HCT116 (cell line): ENCODE results near the gene UQCC5. TPM values are rescaled to one million over a fixed set of nuclear protein-coding genes. Genes with fewer than 3 reads are reported as not detected.

Experiments used
- ATAC-seq: fragments of 200-7000 bp; cut with Tn5 transposase; 2 replicates; pipeline ENCODE4 v1.9.1; 2020; ENCODE audit warnings: mild to moderate bottlenecking, moderate library complexity
- BruUV-seq: library from RNA; stranded (reverse); fragments of 400-500 nt; replicated peaks from 2 replicates; lab custom pipeline; 2021; lab: Mats Ljungman, UMichigan
- CTCF ChIA-PET: fragments of 300-600 bp; sonication (Branson Sonifier 250); formaldehyde crosslinking; loops from one replicate; lab custom pipeline; 2021; ENCODE audit warnings: antibody characterized with exemption; lab: Charles Lee
- POLR2A ChIA-PET: fragments of 300-600, 350-600 bp; sonication (Branson Sonifier 250); formaldehyde crosslinking; loops from one replicate; lab custom pipeline; 2021; ENCODE audit warnings: antibody characterized with exemption; lab: Charles Lee
- RAD21 ChIA-PET, 2 experiments: fragments of 300-600 bp; sonication (Branson Sonifier 250); formaldehyde crosslinking; loops; one replicate each; lab custom pipeline; 2023; ENCODE audit warnings: low total read pairs in 2 of 2; ENCODE audit not compliant: uncharacterized antibody in 2 of 2, unreplicated experiment in 2 of 2, low non-redundant PET in 1 of 2; lab: Charles Lee
- DNase-seq: peaks from one replicate; pipeline ENCODE4 v3.0.0-alpha.2; 2010; ENCODE audit warnings: low read depth, low spot score
- H2AFZ ChIP-seq: fragments of 200-600 bp; shearing (Covaris generic), sonication (generic); 2 replicates; pipeline ENCODE4 v1.6.1; 2017; ENCODE audit warnings: low read depth, mixed run types, mixed read lengths, antibody characterized with exemption, low read length; ENCODE audit not compliant: poor library complexity, severe bottlenecking
- H3K27ac ChIP-seq: 2 replicates; pipeline ENCODE4 v1.5.1; 2012; ENCODE audit warnings: low read depth, low read length
- H3K27me3 ChIP-seq: fragments of 200-600 bp; sonication (generic); 2 replicates; pipeline ENCODE4 v1.6.1; 2016; ENCODE audit warnings: mixed run types, low read length, mixed read lengths; ENCODE audit not compliant: insufficient read depth
- H3K36me3 ChIP-seq, 2 experiments: fragments of 200-500 bp in 1 of 2; fragments of 200-600 bp in 1 of 2; sonication (Bioruptor generic) in 1 of 2; sonication (generic) in 1 of 2; 2 replicates each; pipeline versions ENCODE4 v1.5.1 to v1.6.1; 2014 to 2016; ENCODE audit warnings: low read length in 2 of 2, inconsistent platforms in 1 of 2, mixed read lengths in 1 of 2, mixed run types in 1 of 2; ENCODE audit not compliant: insufficient read depth in 2 of 2, control insufficient read depth in 1 of 2
- H3K4me1 ChIP-seq, 2 experiments: fragments of 200-600 bp in 1 of 2; sonication (generic) in 1 of 2; 2 replicates each; pipeline versions ENCODE4 v1.5.1 to v1.6.1; 2012 to 2017; ENCODE audit warnings: low read length in 2 of 2, inconsistent platforms in 1 of 2, mild to moderate bottlenecking in 1 of 2, mixed read lengths in 1 of 2, mixed run types in 1 of 2, moderate library complexity in 1 of 2; ENCODE audit not compliant: insufficient read depth in 2 of 2, control insufficient read depth in 1 of 2
- H3K4me2 ChIP-seq: fragments of 200-600 bp; sonication (generic); 2 replicates; pipeline ENCODE4 v1.6.1; 2017; ENCODE audit warnings: mixed run types, low read length, mixed read lengths
- H3K4me3 ChIP-seq, 2 experiments: fragments of 200-600 bp in 1 of 2; sonication (generic) in 1 of 2; replicated peaks in 1 of 2; 2 replicates each; pipeline ENCODE4 v1.5.1; 2011 to 2016; ENCODE audit warnings: low read length in 2 of 2, control low read depth in 1 of 2, low read depth in 1 of 2, mild to moderate bottlenecking in 1 of 2, mixed read lengths in 1 of 2, mixed run types in 1 of 2
- H3K79me2 ChIP-seq: fragments of 200-600 bp; sonication (generic); 2 replicates; pipeline ENCODE4 v1.6.1; 2017; ENCODE audit warnings: mild to moderate bottlenecking, mixed run types, low read length, moderate library complexity, mixed read lengths; ENCODE audit not compliant: insufficient read depth
- H3K9ac ChIP-seq: fragments of 200-600 bp; sonication (generic); 2 replicates; pipeline ENCODE4 v1.6.1; 2016; ENCODE audit warnings: low read length, mixed read lengths
- H3K9me2 ChIP-seq: fragments of 200-600 bp; sonication (generic), shearing (Covaris generic); 2 replicates; pipeline ENCODE4 v1.6.1; 2017; ENCODE audit warnings: mixed run types, mild to moderate bottlenecking, moderate library complexity; ENCODE audit not compliant: insufficient read depth
- H3K9me3 ChIP-seq, 2 experiments: fragments of 200-500 bp in 1 of 2; fragments of 200-600 bp in 1 of 2; sonication (Bioruptor generic) in 1 of 2; sonication (generic) in 1 of 2; 2 replicates each; pipeline ENCODE4 v1.6.1; 2014 to 2017; ENCODE audit warnings: low read length in 2 of 2, mixed read lengths in 2 of 2, inconsistent platforms in 1 of 2, low read depth in 1 of 2, mild to moderate bottlenecking in 1 of 2, mixed run types in 1 of 2, moderate library complexity in 1 of 2; ENCODE audit not compliant: control insufficient read depth in 1 of 2, insufficient read depth in 1 of 2
- H4K20me1 ChIP-seq: fragments of 200-600 bp; sonication (generic), shearing (Covaris generic); 2 replicates; pipeline ENCODE4 v1.6.1; 2017; ENCODE audit warnings: mixed run types, mild to moderate bottlenecking, moderate library complexity; ENCODE audit not compliant: insufficient read depth
- CBX3 ChIP-seq: IDR thresholded peaks from 2 replicates; pipeline ENCODE4 v1.6.1; 2012; ENCODE audit warnings: low read depth
- ELF1 ChIP-seq: IDR thresholded peaks from 2 replicates; pipeline ENCODE4 v1.6.1; 2012; ENCODE audit warnings: low read depth, borderline replicate concordance
- EZH2phosphoT487 ChIP-seq: fragments of 200-600 bp; IDR thresholded peaks from 2 replicates; pipeline ENCODE4 v1.6.1; 2018; ENCODE audit warnings: antibody characterized with exemption, borderline replicate concordance
- FOSL1 ChIP-seq: IDR thresholded peaks from 2 replicates; pipeline ENCODE4 v1.6.1; 2012; ENCODE audit warnings: low read depth
- POLR2A ChIP-seq: IDR thresholded peaks from 2 replicates; pipeline ENCODE4 v1.7.0; 2011; ENCODE audit warnings: borderline replicate concordance; ENCODE audit not compliant: insufficient read depth, insufficient read length; ENCODE audit errors: extremely low read depth
- POLR2AphosphoS5 ChIP-seq: IDR thresholded peaks from 2 replicates; pipeline ENCODE4 v1.6.1; 2011; ENCODE audit warnings: mild to moderate bottlenecking, low read depth, low read length, moderate library complexity
- RAD21 ChIP-seq: IDR thresholded peaks from 2 replicates; pipeline ENCODE4 v1.6.1; 2012; ENCODE audit warnings: low read depth, mild to moderate bottlenecking
- SIN3A ChIP-seq: IDR thresholded peaks from 2 replicates; pipeline ENCODE4 v1.6.1; 2012; ENCODE audit warnings: low read depth
- SP1 ChIP-seq: IDR thresholded peaks from 2 replicates; pipeline ENCODE4 v1.6.1; 2012; ENCODE audit warnings: low read depth
- TCF7L2 ChIP-seq: IDR thresholded peaks from 2 replicates; pipeline ENCODE4 v1.7.0; 2011; ENCODE audit warnings: borderline replicate concordance, inconsistent platforms; ENCODE audit not compliant: insufficient read depth, insufficient read length; ENCODE audit errors: extremely low read depth
- YY1 ChIP-seq: IDR thresholded peaks from 2 replicates; pipeline ENCODE4 v1.6.1; 2011; ENCODE audit warnings: low read length, low read depth, moderate library complexity, mild to moderate bottlenecking; ENCODE audit not compliant: insufficient replicate concordance; ENCODE audit errors: extremely low read depth
- ZFX ChIP-seq: fragments of 450-650 bp; IDR thresholded peaks from 2 replicates; pipeline ENCODE4 v1.6.1; 2017
- ZNF274 ChIP-seq: fragments of 200-500 bp; sonication (Bioruptor generic); IDR thresholded peaks from 2 replicates; pipeline ENCODE4 v1.6.1; 2014; ENCODE audit warnings: mild to moderate bottlenecking, low read depth, low read length, inconsistent platforms
- intact Hi-C: fragments of 100-400 bp; cut with micrococcal nuclease; formaldehyde crosslinking; loops from 2 replicates; pipeline ENCODE4 v1.10.0; 2022
- total RNA-seq: library from RNA; stranded (reverse); gene quantifications from one replicate; pipeline ENCODE4 v1.2.1, GENCODE V29; 2021; ENCODE audit not compliant: unreplicated experiment
- TF ChIP-seq, protein P1 (sequence below): IDR thresholded peaks from 2 replicates; pipeline ENCODE4 v1.6.1; 2012
- TF ChIP-seq, protein P2 (sequence below), 3 experiments: fragments of 200-600 bp in 1 of 3; sonication (generic) in 1 of 3; IDR thresholded peaks in 2 of 3; conservative IDR thresholded peaks in 1 of 3; 2 replicates each; pipeline ENCODE4 v1.5.1; 2012 to 2017; ENCODE audit warnings: low read depth in 2 of 3, low read length in 2 of 3, antibody characterized with exemption in 1 of 3, borderline replicate concordance in 1 of 3, control low read depth in 1 of 3, mild to moderate bottlenecking in 1 of 3, mixed read lengths in 1 of 3, mixed run types in 1 of 3, moderate library complexity in 1 of 3; ENCODE audit not compliant: insufficient read depth in 1 of 3
- TF ChIP-seq, protein P3 (sequence below): IDR thresholded peaks from 2 replicates; pipeline ENCODE4 v1.6.1; 2012
- TF ChIP-seq, protein P4 (sequence below): IDR thresholded peaks from 2 replicates; pipeline ENCODE4 v1.6.1; 2011; ENCODE audit warnings: mild to moderate bottlenecking, low read length, moderate library complexity; ENCODE audit not compliant: insufficient replicate concordance; ENCODE audit errors: extremely low read depth

Gene UQCC5
- total RNA-seq, 1 experiment from 2014 or later: 14.1 TPM

DNA sequence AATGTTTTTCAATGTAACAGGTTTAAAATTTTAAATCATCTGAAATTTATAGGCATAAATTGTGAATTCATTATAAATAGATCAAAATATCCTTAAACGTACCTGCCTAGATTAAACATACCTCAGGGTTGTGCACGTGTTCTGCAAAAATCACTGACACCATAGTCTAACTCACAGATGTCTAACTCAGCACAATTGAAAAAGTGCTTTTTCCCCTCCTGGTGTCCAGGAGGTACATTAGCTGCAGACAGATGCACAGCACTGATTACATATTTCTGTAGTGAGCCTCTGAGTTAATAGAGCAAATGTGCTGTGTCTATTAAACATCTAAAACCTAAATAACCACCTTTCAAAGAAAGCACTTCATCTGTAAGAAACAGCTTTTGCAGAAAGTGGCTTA is 10.7 kb downstream of the UQCC5 start (continued):
- no peak for TF ChIP-seq CBX3
- no peak for TF ChIP-seq FOSL1

DNA sequence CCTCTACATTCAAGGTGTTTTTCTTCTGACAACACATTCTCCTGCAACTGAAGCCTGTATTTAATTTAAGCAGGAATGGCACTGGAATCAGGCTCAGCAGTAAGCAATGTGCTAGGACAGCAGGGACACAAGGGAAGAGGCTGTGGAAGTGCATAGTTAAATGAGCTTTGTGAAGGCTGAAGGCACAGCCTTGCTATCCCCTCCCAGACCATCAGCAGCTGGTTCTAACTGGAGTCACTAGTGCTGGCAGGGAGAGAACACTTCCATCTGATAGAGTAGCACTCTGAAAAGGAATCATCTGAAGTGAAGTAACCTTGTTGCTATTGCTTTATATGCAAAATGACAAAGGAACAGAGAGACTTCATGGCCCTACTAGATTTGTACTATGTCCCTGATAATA is 14.7 kb downstream of the UQCC5 start:
- intact Hi-C loops: no loop called here
- no peaks in the 10 kb centered on the region for H3K27me3 ChIP-seq
- H3K9me3 ChIP-seq: no peaks in the 10 kb centered on the region
- no peak for DNase-seq
- H3K4me3 ChIP-seq: no peak overlapping the region
- H3K36me3 ChIP-seq: peaks cover 17 to 23% of the 10 kb centered on the region in 2 experiments
- BruUV-seq: no TSS peak
- peaks cover 10% of the 10 kb centered on the region for H3K79me2 ChIP-seq
- no peak overlapping the region for H3K9ac ChIP-seq
- POLR2A ChIA-PET: interaction anchor here (1.3 kb wide), 1 partner anchor 15 kb away, joined by 4 read pairs; the partner anchor contains the start of gene UQCC5
- TF ChIP-seq YY1 (no peak), ZNF274 (no peak), ELF1 (no peak), FOSL1 (no peak), POLR2AphosphoS5 (no peak), SP1 (no peak), TCF7L2 (no peak), RAD21 (no peak), SIN3A (no peak), ZFX (no peak), EZH2phosphoT487 (no peak), POLR2A (no peak)
- TF ChIP-seq, protein P1, sequence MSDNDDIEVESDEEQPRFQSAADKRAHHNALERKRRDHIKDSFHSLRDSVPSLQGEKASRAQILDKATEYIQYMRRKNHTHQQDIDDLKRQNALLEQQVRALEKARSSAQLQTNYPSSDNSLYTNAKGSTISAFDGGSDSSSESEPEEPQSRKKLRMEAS: no peak
- TF ChIP-seq, protein P2, sequence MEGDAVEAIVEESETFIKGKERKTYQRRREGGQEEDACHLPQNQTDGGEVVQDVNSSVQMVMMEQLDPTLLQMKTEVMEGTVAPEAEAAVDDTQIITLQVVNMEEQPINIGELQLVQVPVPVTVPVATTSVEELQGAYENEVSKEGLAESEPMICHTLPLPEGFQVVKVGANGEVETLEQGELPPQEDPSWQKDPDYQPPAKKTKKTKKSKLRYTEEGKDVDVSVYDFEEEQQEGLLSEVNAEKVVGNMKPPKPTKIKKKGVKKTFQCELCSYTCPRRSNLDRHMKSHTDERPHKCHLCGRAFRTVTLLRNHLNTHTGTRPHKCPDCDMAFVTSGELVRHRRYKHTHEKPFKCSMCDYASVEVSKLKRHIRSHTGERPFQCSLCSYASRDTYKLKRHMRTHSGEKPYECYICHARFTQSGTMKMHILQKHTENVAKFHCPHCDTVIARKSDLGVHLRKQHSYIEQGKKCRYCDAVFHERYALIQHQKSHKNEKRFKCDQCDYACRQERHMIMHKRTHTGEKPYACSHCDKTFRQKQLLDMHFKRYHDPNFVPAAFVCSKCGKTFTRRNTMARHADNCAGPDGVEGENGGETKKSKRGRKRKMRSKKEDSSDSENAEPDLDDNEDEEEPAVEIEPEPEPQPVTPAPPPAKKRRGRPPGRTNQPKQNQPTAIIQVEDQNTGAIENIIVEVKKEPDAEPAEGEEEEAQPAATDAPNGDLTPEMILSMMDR (IDR thresholded peaks at IDR 0.05 in 2 of 3, conservative IDR thresholded peaks at IDR 0.05 in 1 of 3; ENCODE audit: borderline replicate concordance in 1 of 3, insufficient read depth in 1 of 3, low read depth in 2 of 3, low read length in 2 of 3): no peak
- TF ChIP-seq, protein P3, sequence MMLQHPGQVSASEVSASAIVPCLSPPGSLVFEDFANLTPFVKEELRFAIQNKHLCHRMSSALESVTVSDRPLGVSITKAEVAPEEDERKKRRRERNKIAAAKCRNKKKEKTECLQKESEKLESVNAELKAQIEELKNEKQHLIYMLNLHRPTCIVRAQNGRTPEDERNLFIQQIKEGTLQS: no peak
- TF ChIP-seq, protein P4, sequence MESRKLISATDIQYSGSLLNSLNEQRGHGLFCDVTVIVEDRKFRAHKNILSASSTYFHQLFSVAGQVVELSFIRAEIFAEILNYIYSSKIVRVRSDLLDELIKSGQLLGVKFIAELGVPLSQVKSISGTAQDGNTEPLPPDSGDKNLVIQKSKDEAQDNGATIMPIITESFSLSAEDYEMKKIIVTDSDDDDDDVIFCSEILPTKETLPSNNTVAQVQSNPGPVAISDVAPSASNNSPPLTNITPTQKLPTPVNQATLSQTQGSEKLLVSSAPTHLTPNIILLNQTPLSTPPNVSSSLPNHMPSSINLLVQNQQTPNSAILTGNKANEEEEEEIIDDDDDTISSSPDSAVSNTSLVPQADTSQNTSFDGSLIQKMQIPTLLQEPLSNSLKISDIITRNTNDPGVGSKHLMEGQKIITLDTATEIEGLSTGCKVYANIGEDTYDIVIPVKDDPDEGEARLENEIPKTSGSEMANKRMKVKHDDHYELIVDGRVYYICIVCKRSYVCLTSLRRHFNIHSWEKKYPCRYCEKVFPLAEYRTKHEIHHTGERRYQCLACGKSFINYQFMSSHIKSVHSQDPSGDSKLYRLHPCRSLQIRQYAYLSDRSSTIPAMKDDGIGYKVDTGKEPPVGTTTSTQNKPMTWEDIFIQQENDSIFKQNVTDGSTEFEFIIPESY: no peak
- no peak overlapping the region for H3K4me2 ChIP-seq
- H3K9me2 ChIP-seq: no peaks in the 10 kb centered on the region
- H4K20me1 ChIP-seq: peaks cover 2% of the 10 kb centered on the region; the same call in 1 of the 2 replicates
- ATAC-seq: no peak
- no peaks in the 10 kb centered on the region for H3K4me1 ChIP-seq
- CTCF ChIA-PET: no interaction called here
- H2AFZ ChIP-seq: no peak overlapping the region
- H3K27ac ChIP-seq: no peak overlapping the region
- RAD21 ChIA-PET: no interaction called here
